HG03575 (cell line): ENCODE results near the gene SIRT4.
"Not testable (repeated sequence)": the region's sequence is repeated elsewhere in the genome, so short reads cannot be mapped to it uniquely, and the experiment has no call there.

Experiments
- ATAC-seq: cut with Tn5 transposase; IDR thresholded peaks from one replicate; pipeline ENCODE4 v1.9.1; 2021; ENCODE audit not compliant: unreplicated experiment, insufficient number of reproducible peaks, low FRiP score; ENCODE audit errors: extremely low read depth

Gene SIRT4

GRCh38 chr12:120328228-120328627 is 26.1 kb downstream of the SIRT4 start:
- ATAC-seq, result no peak

- no peak for ATAC-seq
Observed at GRCh38 chr12:120331390-120331789, 29.3 kb downstream of the SIRT4 start.

- no peak for ATAC-seq
Observed at GRCh38 chr12:120332041-120332440, 29.9 kb downstream of the SIRT4 start.

- no peak for ATAC-seq
Observed at GRCh38 chr12:120332523-120332922, 30.4 kb downstream of the SIRT4 start.

- not testable (repeated sequence) for ATAC-seq
Observed at GRCh38 chr12:120335447-120335846, 33.3 kb downstream of the SIRT4 start.

- not testable (repeated sequence) for ATAC-seq
Observed at GRCh38 chr12:120336392-120336791, 34.3 kb downstream of the SIRT4 start.

GRCh38 chr12:120337730-120338129 is 35.6 kb downstream of the SIRT4 start:
- no peak for ATAC-seq

GRCh38 chr12:120339256-120339655 is 37.1 kb downstream of the SIRT4 start:
- ATAC-seq, result no peak

- no peak for ATAC-seq
Observed at GRCh38 chr12:120342175-120343038, 40.3 kb downstream of the SIRT4 start.

- ATAC-seq, result no peak
Observed at GRCh38 chr12:120343039-120343537, 41.0 kb downstream of the SIRT4 start.

- ATAC-seq, result no peak
Observed at GRCh38 chr12:120343692-120344091, 41.6 kb downstream of the SIRT4 start.

- no peak for ATAC-seq
Observed at GRCh38 chr12:120346031-120346430, 43.9 kb downstream of the SIRT4 start.

GRCh38 chr12:120346681-120347080 is 44.6 kb downstream of the SIRT4 start:
- no peak for ATAC-seq

- no peak for ATAC-seq
Observed at GRCh38 chr12:120347766-120348165, 45.6 kb downstream of the SIRT4 start.

- ATAC-seq, result no peak
Observed at GRCh38 chr12:120350576-120351350, 48.6 kb downstream of the SIRT4 start.

- no peak for ATAC-seq
Observed at GRCh38 chr12:120352117-120352516, 50.0 kb downstream of the SIRT4 start.

GRCh38 chr12:120353136-120353535 is 51.0 kb downstream of the SIRT4 start:
- ATAC-seq, result no peak

- ATAC-seq, result no peak
Observed at GRCh38 chr12:120353556-120354317, 51.6 kb downstream of the SIRT4 start.

- no peak for ATAC-seq
Observed at GRCh38 chr12:120356567-120357030, 54.5 kb downstream of the SIRT4 start.
